WERI-Rb-1 (cell line): ENCODE measurements around the gene DHX16.

Experiments used
- DNase-seq: peaks from one replicate; pipeline ENCODE4 v3.0.0-alpha.2; 2020
- H3K27ac ChIP-seq: fragments of 250-450 bp; sonication (Bioruptor Pico); 2 replicates; pipeline ENCODE4 v1.5.1; 2020; ENCODE audit warnings: mild to moderate bottlenecking, moderate library complexity
- H3K27me3 ChIP-seq: fragments of 250-450 bp; sonication (Bioruptor Pico); 2 replicates; pipeline ENCODE4 v1.5.1; 2021; ENCODE audit warnings: mild to moderate bottlenecking, low read depth, moderate library complexity; ENCODE audit not compliant: insufficient read depth, severe bottlenecking
- H3K36me3 ChIP-seq: fragments of 250-450 bp; sonication (Bioruptor Pico); 2 replicates; pipeline ENCODE4 v1.5.1; 2020; ENCODE audit warnings: mild to moderate bottlenecking, moderate library complexity
- H3K4me3 ChIP-seq: 2 replicates; pipeline ENCODE4 v1.5.1; 2011; ENCODE audit warnings: low read depth, mild to moderate bottlenecking, control low read depth, low read length
- H3K9me3 ChIP-seq: fragments of 250-450 bp; sonication (Bioruptor Pico); 2 replicates; pipeline ENCODE4 v1.5.1; 2021; ENCODE audit warnings: mild to moderate bottlenecking, moderate library complexity; ENCODE audit not compliant: severe bottlenecking
- TF ChIP-seq, protein P1 (sequence below): IDR thresholded peaks from 2 replicates; pipeline ENCODE4 v1.5.1; 2011; ENCODE audit warnings: low read depth, mild to moderate bottlenecking, control low read depth, inconsistent platforms, low read length

Gene DHX16

DNA sequence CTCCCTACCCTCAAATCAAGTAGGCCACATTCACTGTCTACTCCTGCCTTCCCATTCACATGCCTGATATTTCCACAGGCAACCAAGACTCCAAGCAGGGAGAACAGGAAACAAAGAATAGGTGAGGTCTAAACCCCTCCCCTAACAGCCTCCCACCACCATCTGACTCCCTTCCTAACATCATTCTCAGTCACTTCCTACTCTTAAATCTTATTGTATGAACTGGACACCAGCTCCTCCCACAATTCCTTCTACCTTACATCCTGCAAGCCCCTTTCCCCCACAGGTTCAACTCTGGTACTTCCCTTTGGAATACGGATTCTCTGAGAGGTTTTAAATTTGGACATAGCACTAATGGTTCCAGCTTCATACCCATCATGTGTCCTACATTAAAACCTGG is 26.8 kb downstream of the DHX16 start:
- Histone ChIP-seq H3K4me3 (no peak overlapping the region), H3K36me3 (peaks cover 80% of the 10 kb centered on the region), H3K27ac (peak overlapping the region; percentile 19), H3K9me3 (no peaks in the 10 kb centered on the region), H3K27me3 (no peaks in the 10 kb centered on the region)
- TF ChIP-seq, protein P1, sequence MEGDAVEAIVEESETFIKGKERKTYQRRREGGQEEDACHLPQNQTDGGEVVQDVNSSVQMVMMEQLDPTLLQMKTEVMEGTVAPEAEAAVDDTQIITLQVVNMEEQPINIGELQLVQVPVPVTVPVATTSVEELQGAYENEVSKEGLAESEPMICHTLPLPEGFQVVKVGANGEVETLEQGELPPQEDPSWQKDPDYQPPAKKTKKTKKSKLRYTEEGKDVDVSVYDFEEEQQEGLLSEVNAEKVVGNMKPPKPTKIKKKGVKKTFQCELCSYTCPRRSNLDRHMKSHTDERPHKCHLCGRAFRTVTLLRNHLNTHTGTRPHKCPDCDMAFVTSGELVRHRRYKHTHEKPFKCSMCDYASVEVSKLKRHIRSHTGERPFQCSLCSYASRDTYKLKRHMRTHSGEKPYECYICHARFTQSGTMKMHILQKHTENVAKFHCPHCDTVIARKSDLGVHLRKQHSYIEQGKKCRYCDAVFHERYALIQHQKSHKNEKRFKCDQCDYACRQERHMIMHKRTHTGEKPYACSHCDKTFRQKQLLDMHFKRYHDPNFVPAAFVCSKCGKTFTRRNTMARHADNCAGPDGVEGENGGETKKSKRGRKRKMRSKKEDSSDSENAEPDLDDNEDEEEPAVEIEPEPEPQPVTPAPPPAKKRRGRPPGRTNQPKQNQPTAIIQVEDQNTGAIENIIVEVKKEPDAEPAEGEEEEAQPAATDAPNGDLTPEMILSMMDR = no peak
- DNase-seq = no peak

DNA sequence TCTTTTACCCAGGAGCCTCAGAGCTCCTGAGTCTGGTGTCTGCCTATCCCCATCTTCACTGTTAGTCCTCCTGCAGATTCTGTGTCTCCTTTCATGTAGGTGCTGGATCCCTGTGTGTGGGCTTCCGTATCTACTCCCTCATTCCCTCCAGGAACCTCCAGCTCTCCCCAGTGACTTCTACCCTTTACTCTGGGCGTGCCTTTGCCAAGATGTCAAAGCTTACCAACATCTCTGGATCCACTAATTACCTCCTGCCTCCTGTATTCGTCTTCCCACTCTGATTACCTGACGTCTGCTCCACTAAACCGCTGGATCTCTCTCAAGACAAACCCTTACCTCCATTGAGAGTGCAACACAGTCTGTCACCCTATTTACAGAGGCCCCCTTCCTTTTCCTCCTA is 28.0 kb downstream of the DHX16 start:
- DNase-seq = no peak
- H3K9me3 ChIP-seq = no peaks in the 10 kb centered on the region
- H3K36me3 ChIP-seq = peaks cover 80% of the 10 kb centered on the region
- no peak overlapping the region for H3K4me3 ChIP-seq
- H3K27ac ChIP-seq = no peak overlapping the region
- no peaks in the 10 kb centered on the region for H3K27me3 ChIP-seq
- TF ChIP-seq, protein P1 = no peak

DNA sequence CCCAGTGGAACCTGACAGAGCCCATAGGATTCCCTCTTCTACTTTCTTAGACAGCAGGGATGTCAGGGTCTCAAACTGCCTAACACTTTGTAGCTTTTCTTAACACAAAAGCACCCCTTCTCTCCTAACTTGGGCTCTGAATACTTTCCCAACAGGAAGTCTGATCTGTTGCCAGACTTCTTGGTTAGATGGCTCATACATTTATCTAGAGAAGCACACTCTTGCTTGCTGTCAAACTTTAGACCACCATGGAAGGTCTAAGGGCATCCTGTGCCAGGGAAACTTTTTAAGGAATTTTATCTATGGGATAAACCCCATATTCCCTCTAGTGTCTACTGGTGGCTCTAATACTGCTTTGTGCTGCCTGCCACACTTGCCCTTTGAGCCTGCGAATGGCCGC is 29.1 kb downstream of the DHX16 start:
- TF ChIP-seq, protein P1 = no peak
- no peak overlapping the region for H3K27ac ChIP-seq
- no peak for DNase-seq
- H3K9me3 ChIP-seq = no peaks in the 10 kb centered on the region
- H3K36me3 ChIP-seq = peaks cover 77% of the 10 kb centered on the region
- no peak overlapping the region for H3K4me3 ChIP-seq
- no peaks in the 10 kb centered on the region for H3K27me3 ChIP-seq

DNA sequence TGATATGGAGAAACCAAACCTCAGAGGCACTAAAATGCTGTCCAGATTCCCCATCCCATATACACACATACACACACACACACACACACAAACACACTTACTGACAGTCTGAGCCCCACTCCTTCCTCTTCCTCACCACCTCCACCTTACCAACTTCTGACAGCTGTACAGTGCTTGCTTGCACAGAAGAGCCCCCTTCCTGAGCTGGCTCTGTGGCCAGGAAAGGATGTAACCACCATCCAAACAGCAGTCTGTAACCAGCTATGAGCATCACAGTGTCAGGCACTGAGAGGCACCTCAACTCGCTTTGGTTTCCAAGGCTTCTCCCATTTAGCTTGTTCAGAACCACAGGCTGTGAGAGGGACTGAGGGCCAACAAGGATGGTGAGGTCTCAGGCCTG is 31.8 kb downstream of the DHX16 start:
- no peak for DNase-seq
- Histone ChIP-seq H3K9me3 (no peaks in the 10 kb centered on the region), H3K4me3 (no peak overlapping the region), H3K27me3 (no peaks in the 10 kb centered on the region), H3K36me3 (peaks cover 89% of the 10 kb centered on the region), H3K27ac (no peak overlapping the region)
- TF ChIP-seq, protein P1 = no peak

DNA sequence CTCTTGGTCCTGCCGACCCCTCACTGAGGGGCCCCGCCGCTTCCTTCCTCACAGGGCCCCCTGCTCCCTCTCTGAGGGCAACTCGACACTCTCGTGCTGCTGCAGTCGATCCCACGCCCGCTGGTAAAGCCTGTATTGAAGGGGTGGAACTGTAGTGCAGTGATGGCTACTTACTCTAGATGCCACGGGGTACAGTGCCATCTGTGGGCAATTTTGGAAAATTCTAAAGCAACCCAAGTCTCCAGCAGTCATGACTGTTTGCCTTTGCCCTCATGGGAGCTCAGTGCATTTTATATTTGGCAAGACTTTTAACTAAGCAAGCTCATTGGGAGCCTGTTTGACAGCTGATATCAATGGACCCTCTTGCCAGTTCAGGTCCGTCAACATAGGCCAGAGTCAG is 32.3 kb downstream of the DHX16 start:
- Histone ChIP-seq H3K27ac (no peak overlapping the region), H3K27me3 (no peaks in the 10 kb centered on the region), H3K36me3 (peaks cover 89% of the 10 kb centered on the region), H3K9me3 (no peaks in the 10 kb centered on the region), H3K4me3 (no peak overlapping the region)
- DNase-seq = no peak
- TF ChIP-seq, protein P1 = 0 out of 2 replicates have a peak, but pooled peaks have one; percentile 1

DNA sequence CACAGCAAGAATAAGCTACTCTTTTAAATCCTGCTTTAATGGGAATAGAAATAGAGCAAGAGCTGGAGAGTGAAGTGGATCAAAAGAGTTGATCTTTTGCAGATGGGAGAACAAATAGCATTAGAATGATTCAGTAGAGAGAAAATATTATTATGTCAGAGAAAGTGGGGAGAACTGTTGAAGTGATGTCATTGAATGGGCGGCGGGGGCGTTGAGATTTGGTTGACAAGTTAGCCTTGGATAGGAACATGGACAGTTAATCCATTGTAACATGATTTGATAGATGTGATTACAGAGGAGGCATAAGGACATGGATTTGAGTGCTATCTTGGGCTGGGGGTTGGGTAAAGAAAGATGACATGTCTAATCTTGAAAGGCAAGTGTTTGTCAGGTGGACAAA is 37.0 kb downstream of the DHX16 start:
- Histone ChIP-seq H3K27ac (no peak overlapping the region), H3K36me3 (peaks cover 86% of the 10 kb centered on the region), H3K27me3 (no peaks in the 10 kb centered on the region), H3K9me3 (no peaks in the 10 kb centered on the region), H3K4me3 (no peak overlapping the region)
- no peak for DNase-seq
- TF ChIP-seq, protein P1 = no peak
